Hematopoietic multipotent progenitor cell treated with erythropoietin and hydrocortisone succinate and interleukin-3 and kit ligand, for 4 days (in vitro differentiated cells): Measurements from ENCODE around the gene TMEM139.
"Not testable (repeated sequence)": the region's sequence is repeated elsewhere in the genome, so short reads cannot be mapped to it uniquely, and the experiment has no call there.

Experiments used
- DNase-seq: peaks from one replicate; pipeline ENCODE4 v3.0.0-alpha.2; 2015

TMEM139 gene

DNA sequence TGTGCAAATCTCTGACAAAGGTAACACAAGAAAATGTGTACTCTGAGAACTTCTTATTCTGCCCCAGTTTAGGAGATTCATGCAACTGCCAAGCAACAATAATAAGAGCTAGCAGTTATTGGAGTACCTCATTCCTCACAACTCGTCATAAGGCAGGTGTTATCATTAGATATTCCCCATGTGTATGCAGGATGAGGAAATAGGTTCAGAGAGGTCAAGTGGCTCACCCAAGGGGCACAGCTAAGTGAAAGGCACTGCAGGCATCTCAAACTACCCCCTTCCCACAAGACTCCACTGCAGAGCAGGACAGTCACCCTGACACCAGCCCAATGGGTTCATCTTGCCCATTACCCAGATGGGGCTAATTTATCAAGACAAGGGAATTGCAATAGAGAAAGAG is 22.9 kb upstream of the TMEM139 start:
- DNase-seq = no peak

DNA sequence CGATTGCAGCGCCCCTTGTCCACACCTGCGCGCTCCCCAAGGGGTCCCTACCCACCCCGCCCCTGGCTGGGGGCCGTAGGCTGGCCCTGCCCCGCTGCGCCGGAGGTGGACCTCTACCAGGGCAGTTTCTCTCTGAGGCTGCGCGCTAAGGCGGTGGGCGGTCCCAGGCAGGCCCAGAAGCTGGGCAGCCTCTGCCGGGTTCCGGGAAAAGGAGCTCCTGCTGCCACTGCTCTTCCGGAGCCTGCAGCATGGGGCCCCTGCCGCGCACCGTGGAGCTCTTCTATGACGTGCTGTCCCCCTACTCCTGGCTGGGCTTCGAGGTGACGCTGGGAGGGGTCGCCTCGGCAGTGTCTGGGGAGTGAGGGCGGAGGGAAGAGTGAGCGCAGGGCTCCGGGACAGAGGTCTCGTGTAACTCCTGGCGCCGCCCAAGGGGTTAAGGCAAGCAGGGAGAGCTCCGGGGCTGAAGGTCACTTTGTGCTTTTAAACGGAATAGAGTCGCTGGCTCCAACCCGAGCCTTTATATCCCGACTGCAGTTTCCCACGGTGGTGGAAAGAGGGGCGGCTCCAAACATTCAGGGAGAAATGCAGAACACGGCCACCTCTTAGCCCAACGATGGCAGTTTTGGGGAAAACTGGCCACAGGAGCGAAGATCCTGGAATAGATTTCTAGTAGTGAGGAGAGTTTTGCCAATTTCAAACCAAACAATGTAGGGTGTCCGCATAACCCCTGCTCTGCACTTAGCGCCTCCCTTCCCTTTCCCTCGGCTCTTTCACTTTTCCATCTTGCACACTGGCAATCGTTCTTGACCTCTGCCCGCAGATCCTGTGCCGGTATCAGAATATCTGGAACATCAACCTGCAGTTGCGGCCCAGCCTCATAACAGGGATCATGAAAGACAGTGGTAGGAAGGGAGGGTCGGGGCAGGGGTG is 21.2 kb upstream of the TMEM139 start, which contains the start of gene GSTK1:
TSS of gene GSTK1 (plus strand) at position 176 of the 930 bp plus-strand sequence. CDS start at position 249, 73 bp downstream.
- DNase-seq = peak; percentile 92

DNA sequence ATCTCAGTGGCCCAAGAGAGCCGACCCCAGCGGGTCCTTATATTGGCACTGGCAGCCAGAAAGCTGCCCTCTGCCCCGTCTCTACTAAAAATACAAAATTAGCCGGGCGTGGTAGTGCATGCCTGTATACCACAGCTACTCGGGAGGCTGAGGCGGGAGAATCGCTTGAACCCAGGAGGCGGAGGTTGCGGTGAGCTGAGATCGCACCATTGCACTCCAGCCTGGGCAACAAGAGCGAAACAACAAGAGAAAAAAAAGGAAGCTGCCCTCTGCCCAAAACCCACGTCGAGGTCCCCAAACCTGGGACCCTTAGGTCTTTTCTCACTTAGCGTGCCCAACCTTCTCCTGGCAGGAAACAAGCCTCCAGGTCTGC is 20.6 kb upstream of the TMEM139 start:
- not testable (repeated sequence) for DNase-seq

DNA sequence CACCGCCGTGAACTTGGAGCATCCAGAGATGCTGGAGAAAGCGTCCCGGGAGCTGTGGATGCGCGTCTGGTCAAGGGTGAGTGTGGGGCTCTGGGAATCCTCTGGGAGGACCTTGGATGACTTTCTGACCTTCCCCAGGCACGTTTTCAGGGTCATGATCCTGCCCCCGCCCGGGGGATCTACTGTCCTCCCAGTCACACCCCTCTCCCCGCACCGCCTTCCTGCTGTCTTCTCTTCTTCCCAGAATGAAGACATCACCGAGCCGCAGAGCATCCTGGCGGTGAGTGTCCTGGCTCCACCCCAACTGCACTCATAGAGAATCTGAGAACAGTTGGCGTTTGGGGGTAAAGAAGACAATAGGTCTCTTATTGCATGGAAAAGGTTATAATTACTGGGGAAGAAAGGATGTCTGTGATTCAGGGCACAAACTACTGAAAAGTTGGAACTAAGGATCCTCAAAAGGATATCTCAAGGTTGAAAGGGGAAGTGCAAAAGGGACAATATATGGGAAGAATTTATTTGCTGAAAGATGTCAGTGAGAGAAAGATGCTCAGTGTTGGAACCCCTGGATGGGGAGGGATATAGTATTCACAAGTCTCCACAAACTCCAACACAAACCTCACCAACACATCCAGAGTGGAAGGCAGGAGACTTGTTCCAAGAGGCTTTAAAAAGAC is 19.6 kb upstream of the TMEM139 start:
- DNase-seq = no peak

DNA sequence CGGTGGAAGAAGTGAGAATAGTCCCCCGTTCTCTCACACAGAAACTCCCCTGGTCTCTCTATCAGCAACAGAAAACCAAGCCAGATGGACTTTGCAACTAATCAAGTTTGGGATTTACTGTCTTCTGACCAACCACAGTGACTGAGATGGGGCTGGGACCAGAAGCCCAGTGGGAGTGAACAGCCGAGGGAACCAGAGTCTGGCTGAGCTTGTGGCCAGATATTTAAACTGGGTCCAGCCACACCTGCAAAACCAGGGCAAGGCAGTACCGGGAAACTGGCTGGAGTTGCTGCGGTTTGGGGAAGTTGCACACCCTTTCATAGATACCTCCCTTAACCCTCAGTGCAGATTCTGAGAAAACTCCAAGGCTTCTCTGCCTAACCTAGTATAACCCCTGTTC is 15.5 kb upstream of the TMEM139 start:
- no peak for DNase-seq

DNA sequence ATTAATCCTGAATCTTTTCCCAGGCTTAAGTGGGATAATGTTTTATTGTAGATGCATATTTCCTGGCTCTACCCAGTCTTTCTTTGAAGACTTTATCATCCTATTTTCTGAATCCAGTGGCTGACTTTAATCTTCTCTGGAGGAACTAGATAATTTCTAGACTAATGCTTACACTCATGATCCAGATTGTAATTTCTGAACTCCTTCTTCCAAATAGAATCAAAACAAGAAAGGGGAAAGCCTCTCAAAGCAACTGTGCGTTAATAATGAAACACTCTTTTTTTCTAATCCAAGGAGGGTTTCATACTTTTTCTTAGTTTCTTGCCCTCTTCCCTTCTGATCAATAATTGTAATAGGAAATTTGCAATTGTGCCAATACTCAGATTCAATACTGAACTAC is 13.5 kb upstream of the TMEM139 start:
- no peak for DNase-seq

DNA sequence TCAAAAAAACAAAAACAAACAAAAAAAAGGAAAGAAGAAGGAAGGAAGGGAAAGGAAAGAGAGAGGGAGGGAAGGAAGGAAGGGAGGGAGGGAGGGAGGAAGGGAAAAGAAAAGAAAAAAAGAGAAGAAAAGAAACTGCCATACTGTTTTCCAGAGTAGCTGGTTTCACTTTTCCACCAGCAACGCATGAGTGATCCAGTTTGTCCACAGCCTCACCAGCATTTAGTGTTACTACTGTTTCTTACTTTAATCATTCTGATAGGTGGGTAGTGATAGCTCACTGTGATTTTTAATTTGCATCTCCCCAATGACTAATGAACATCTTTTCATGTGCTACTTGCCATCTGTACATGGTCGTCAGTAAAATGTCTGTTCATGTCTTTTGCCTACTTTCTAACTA is 11.9 kb upstream of the TMEM139 start:
- DNase-seq = no peak

DNA sequence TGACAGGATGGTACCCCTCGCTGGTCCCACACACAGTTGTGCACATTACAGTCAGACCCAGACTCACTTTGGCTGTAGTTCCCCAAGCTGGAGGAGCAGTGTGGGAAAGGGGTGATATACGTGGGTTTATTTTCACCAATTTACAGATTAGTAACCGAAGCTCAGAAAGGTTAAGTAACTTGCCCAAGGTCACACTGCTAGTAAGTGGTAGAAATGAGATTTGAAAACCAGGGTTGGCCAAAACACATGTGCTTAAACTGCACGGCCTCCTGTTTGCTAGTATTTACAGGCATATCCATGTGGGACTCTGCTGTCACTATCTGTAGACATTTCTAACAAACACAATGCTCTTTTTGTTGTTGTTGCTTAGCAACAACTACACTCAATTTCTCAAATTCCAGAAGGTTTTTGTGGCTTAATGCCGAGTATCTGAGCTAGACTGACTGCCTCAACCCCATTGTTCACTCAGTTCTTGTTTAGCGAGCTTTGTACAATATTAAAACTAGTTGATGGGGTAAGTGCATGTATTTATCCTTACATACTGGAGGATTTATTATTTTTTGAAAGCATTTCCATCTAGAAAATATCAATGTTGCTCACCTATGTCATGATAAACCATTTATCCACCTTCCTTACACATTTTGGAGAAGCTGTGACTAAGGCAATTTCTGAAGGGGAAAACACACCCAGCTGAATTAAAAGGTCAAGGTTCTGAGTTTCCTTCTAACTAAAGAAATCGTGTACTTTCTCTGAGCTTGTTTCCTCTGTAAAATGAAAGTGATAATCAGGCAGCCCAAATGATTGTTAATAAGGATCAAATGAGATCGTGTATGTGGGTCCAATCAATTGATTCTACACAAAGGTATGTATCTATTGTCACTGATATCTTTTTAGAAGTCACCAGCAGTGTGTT is 5.3 kb upstream of the TMEM139 start:
- no peak for DNase-seq

DNA sequence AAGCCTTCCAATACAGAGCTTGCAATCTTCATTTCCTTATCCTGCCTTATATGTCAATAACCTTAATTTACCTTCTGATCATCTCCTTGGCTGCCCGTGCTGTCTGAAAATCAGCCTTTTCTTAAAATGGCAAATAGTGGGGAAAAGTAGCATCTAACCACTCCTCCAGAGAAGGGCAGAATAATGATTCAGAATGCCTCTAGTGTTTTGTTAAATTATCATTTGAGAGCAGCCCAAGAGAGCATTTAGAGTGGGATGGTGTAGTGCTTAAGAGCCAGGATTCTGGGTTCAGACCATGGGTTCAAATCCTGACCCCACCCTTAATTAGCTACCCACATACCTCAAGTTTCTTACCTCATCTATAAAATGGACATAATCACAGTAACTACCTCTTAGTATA is 4.6 kb upstream of the TMEM139 start:
- DNase-seq = no peak

DNA sequence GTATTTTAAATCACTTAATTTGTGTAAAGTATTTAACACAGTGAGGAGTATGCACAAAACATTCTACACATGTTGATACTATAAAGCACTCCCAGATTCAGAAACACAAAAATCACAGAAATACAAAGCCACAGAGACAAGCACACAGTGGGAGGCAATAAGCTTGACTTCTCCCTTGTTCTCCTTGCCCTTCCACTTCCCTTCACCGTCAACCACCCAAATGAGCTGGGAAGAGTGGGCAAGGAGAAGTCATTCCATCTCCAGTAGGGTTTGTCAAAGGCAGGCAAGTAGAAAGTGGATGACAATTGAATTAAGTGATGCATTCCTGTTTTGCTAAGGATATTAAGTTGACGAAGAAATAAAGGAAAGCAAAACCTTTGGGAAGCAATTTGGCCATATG is 4.2 kb upstream of the TMEM139 start:
- no peak for DNase-seq

DNA sequence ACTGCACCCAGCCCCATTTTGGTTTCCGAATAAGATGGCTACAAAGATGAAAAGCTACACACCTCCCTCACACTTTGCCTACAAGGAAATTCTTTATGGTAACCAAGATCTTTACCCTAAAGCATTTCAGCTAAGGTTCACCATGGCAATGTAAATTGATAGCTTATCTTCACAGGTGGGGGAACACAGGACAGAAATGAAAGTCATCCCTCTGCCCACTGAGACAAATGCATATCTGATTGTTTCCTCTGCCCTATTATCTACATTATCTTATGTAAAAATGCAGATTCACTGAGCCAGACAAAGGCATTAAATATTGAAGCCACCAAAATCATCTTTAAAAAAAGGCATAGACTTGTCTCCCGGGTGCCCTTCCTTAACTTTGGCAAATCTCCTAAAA is 3.2 kb upstream of the TMEM139 start:
- DNase-seq = no peak

DNA sequence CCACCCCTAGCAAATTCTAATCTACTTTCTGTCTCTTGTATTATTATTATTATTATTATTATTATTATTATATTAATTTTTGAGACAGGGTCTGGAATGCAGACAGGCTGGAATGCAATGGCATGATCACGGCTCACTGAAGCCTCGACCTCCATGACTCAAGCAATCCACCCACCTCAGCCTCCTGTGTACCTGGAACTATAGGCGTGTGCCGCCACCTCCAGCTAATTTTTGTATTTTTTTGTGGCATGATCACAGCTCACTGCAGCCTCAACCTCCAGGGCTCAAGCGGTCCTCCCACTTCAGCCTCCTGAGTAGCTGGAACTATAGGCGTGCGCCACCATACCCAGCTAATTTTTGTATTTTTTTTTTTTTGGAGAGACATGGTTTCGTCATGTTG is 2.6 kb upstream of the TMEM139 start:
- DNase-seq = no peak

DNA sequence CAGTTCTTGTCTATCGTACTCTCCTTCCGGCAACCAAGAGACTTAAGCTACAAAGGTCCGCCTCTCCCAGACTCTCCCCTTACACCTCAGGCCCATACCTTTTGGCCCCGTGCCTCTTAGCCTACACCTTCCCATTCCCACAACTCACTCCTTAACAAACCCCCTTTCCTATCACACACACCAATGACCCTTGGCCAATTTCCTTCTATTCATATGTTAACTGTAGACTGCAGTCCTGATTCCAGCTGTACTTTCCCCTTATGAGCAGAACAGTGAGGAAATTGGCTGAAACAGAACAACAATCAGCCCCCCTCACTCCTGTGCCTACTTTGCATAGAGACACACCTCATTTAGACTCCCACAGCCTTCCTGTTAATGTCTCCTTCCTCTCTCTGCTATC is 1.4 kb upstream of the TMEM139 start:
- no peak for DNase-seq

DNA sequence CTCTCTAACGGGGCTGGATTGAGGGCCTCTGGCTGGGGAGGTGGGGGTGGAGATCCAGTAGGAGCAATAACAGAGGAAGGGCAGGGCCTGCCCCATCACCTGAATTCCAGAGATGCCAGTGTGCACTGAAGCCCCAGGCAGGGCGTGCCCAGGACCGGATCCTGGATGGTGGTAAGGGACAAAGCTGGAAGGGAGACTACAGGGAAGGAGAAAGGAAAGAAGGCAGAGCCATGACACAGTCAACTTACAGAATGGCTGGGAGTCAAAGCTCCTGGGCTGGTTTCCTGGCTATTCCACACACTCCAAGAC is 666 bp downstream of the TMEM139 start:
- DNase-seq = no peak

DNA sequence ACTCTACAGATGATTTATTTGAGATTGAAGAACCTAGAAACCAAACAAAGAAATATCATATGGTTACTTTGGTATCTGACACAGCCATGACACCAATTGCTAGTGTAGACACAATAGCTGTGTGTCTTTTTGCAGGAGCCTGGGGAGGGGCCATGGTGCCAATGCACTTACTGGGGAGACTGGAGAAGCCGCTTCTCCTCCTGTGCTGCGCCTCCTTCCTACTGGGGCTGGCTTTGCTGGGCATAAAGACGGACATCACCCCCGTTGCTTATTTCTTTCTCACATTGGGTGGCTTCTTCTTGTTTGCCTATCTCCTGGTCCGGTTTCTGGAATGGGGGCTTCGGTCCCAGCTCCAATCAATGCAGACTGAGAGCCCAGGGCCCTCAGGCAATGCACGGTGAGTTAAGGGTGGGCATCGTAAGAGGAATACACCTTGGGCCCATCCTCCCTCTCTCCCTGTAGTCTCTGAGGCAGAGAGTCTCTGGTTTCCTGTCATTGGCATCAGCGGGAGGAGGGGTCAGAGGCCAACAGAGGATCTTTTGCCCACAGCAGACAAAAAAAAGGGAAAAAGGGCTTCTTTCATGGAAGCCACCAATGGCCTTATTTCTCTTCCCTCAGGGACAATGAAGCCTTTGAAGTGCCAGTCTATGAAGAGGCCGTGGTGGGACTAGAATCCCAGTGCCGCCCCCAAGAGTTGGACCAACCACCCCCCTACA is 1.2 kb downstream of the TMEM139 start:
- DNase-seq = no peak

DNA sequence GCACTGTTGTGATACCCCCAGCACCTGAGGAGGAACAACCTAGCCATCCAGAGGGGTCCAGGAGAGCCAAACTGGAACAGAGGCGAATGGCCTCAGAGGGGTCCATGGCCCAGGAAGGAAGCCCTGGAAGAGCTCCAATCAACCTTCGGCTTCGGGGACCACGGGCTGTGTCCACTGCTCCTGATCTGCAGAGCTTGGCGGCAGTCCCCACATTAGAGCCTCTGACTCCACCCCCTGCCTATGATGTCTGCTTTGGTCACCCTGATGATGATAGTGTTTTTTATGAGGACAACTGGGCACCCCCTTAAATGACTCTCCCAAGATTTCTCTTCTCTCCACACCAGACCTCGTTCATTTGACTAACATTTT is 1.7 kb downstream of the TMEM139 start:
- no peak for DNase-seq

DNA sequence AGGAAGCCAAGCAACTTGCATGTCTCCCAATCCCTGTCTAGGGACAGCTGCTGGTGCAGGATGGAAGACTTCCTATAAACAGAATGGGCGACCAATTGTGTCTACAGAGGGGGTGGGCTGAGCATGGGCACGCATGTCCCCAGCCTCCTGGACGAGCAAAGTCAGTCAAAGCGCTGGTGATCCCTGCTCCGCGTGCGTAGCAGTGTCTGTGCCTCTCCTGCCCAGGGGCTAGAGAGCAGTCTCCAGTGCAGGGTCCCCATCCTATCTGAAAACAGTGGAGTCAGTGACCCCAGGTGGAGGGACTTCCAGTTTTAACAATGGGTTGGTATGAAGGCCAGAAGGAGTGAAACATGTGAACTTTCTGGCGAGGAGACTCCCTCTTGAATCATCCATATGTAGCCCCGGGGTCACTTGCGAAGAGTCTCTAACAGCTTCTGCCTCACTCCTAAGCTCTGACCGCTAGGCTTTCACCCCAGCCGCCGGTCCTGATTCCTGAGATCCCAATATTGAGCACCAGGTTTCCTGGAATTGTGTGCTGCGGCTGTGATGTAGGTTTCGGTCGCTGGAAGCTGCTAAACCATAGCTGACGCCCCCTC is 2.7 kb downstream of the TMEM139 start:
- DNase-seq = no peak

DNA sequence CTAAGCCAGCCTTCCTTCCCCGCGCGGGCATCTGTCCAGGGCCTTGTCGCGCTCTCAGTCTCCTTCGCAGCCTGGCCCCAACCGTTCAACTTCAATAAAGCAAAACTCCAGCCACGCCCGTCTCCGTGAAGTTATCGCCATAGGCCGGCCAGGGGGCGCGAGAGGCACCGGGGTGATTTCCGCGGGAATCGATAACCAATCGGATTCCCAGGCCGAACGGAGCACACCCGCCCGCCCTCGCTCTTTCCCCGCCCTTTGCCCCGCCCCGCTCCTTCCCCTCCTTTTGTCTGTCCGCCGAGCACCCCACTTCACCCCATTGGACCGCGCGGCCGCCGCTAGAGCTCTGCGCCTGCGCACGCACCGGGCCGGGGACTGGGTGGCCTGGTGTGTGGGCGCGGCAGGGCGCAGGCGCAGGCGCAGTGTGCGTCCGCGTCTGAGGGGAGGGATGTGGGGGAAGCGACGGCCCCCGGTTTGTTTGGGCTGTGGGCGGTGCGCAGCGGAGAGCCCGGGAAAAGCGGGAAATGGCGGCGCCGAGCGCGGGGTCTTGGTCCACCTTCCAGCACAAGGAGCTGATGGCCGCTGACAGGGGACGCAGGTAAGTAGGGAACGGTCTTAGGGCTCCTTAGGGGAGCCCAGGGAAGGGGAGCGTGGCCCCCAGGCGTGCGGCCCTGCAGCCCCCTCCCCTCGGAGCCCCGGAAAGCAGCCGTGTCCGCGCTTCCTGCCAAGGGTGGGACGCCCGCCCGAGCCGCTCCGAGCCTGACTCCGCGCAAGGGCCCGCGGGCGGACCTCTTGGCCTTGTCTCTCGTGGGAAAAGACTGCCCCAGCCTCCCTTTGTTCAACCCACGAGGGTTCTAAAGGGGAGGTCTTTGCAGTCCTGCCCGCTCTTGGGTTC is 3.4 kb downstream of the TMEM139 start, which contains the start of gene CASP2:
TSS of gene CASP2 (plus strand) at position 417 of the 892 bp plus-strand sequence. CDS start at position 522, 105 bp downstream.
- peak; percentile 99 for DNase-seq

DNA sequence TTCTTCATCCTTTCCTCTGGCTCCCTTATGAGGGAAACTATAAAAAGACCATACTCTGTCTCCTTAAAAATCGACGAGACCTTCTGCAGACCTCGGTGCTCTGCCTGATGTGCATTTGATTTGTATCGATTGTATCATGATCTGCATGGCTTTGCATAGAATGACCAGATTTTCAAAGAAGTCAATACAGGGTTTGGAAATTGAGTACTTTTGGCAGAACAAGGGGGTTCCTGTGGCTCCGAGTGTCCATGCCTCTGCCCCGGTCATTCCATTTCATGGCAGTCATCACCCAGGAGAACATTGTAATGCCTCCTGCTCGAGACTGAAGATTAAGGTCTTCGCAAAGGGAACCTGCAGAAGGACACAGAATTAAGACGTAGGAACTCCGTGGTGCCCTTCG is 4.1 kb downstream of the TMEM139 start:
- DNase-seq = peak; percentile 31

DNA sequence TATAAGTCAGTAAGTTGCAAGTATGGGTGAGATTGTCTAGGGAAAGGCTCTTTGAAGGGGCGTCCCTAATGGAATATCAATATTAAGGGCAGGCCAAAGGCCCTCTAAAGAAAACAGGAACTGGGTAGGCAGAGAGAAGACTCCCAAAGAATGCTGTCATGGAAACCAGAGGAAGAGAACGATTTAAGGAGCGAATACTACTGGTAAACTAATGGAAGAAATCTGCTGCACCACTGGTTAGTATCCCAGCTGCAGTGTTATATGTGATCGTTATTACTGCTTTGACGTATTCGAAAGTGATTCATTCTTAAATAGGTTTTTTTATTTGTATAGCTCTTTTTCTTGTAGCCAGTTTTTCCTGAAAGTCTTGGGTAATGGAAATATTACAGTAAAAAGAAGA is 4.7 kb downstream of the TMEM139 start:
- peak; percentile 55 for DNase-seq

DNA sequence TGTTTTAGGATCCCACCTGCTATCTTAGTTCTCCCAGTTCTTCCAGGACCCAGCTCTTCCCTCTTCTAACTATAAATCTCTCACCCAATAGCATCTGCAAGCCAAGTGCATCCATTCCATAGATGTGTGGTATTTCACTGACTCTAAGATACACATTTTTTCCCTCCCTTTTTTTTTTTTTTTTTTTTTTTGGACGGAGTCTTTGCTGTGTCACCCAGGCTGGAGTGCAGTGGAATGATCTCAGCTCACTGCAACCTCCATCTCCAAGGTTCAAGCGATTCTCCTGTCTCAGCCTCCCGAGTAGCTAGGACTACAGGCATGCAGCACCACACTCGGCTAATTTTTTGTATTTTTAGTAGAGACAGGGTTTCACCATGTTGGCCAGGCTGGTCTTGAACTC is 5.1 kb downstream of the TMEM139 start:
- DNase-seq = not testable (repeated sequence)
